ENCODE data around the gene KLHDC3.
"Not testable (repeated sequence)": the region's sequence is repeated elsewhere in the genome, so short reads cannot be mapped to it uniquely, and the experiment has no call there.

KLHDC3 gene

GRCh38 chr6:42988486-42989020 is 25.5 kb upstream of the KLHDC3 start:
- no peak for DNase-seq

GRCh38 chr6:42989923-42990322 is 24.1 kb upstream of the KLHDC3 start:
- no peak for DNase-seq

- DNase-seq: no peak
These were observed 20.6 kb upstream of the KLHDC3 start for GRCh38 chr6:42993445-42993844.

- DNase-seq: no peak
These were observed 17.5 kb upstream of the KLHDC3 start for GRCh38 chr6:42996513-42996912.

- DNase-seq: not testable (repeated sequence)
These were observed 15.8 kb upstream of the KLHDC3 start for GRCh38 chr6:42998205-42998604.

- no peak for DNase-seq
These were observed 12.2 kb upstream of the KLHDC3 start for GRCh38 chr6:43001843-43002242.

GRCh38 chr6:43005844-43006243 is 8.2 kb upstream of the KLHDC3 start:
- no peak for DNase-seq

- no peak for DNase-seq
These were observed 7.8 kb upstream of the KLHDC3 start for GRCh38 chr6:43006251-43006650.

- DNase-seq: no peak
These were observed 6.9 kb upstream of the KLHDC3 start for GRCh38 chr6:43007126-43007525.

GRCh38 chr6:43009124-43009523 is 4.9 kb upstream of the KLHDC3 start:
- DNase-seq: peak; percentile 12 to 50

- no peak for DNase-seq
These were observed 2.8 kb upstream of the KLHDC3 start for GRCh38 chr6:43011207-43011606.

GRCh38 chr6:43012364-43012763 is 1.7 kb upstream of the KLHDC3 start:
- DNase-seq: no peak

GRCh38 chr6:43013097-43013842 is 779 bp upstream of the KLHDC3 start:
- no peak for DNase-seq

GRCh38 chr6:43014434-43014909 is 423 bp downstream of the KLHDC3 start:
- DNase-seq: no peak

GRCh38 chr6:43016176-43016942 is 2.3 kb downstream of the KLHDC3 start:
- no peak for DNase-seq

- DNase-seq: no peak
These were observed 2.9 kb downstream of the KLHDC3 start for GRCh38 chr6:43016943-43017334.

GRCh38 chr6:43019152-43019551 is 5.1 kb downstream of the KLHDC3 start:
- DNase-seq: no peak

GRCh38 chr6:43020052-43020705 is 6.1 kb downstream of the KLHDC3 start:
- DNase-seq: no peak

GRCh38 chr6:43020847-43021246 is 6.8 kb downstream of the KLHDC3 start:
- no peak for DNase-seq

GRCh38 chr6:43021270-43022047 is 7.4 kb downstream of the KLHDC3 start, which contains the start of gene RRP36:
Gene RRP36, plus strand, starts transcription at chr6:43021623. Its CDS starts 32 bp downstream, at chr6:43021655.
- DNase-seq: peak; percentile 61 to 64

- DNase-seq: no peak
These were observed 10.4 kb downstream of the KLHDC3 start for GRCh38 chr6:43024436-43024835.

- no peak for DNase-seq
These were observed 12.3 kb downstream of the KLHDC3 start for GRCh38 chr6:43026365-43026764.

Data from NCI-H1930 (cell line).